Measurements from ENCODE around the gene AGER. TPM values are rescaled to one million over a fixed set of nuclear protein-coding genes. Genes with fewer than 3 reads are reported as not detected.

Gene AGER
- polyA plus RNA-seq, 1 of the 3 experiments (the other 2 are of a cell fraction), result 3.5 TPM

- H3K4me3 ChIP-seq (ENCODE audit: low read depth in 2 of 2, low read length in 1 of 2), result peak overlapping the region; percentile 84 to 99
- WGBS (ENCODE audit: low lambda C conversion rate), result 3% methylated on average over 19 of the region's 20 CpGs
- CTCF ChIA-PET, result interaction anchor here (1.4 to 1.6 kb wide), 2 partner anchors 18 to 129 kb away, joined by 4 read pairs; no protein-coding TSS in a partner anchor
These were observed 6.8 kb downstream of the AGER start for GRCh38 chr6:32177183-32177787.

GRCh38 chr6:32176476-32177182 lies 7.4 kb downstream of the AGER start:
- peak overlapping the region; percentile 81 for H3K4me2 ChIP-seq
- H3K4me3 ChIP-seq (ENCODE audit: low read depth in 2 of 2, low read length in 1 of 2), result peak overlapping the region; percentile 84 to 99
- H3K9ac ChIP-seq, result peak overlapping the region; percentile 84
- POLR2A ChIA-PET, result interaction anchor here (0.7 to 4.1 kb wide), 8 partner anchors 13 to 795 kb away, joined by 3 to 22 read pairs (median 6); partner anchors contain the start of genes ATF6B, FKBPL, GPANK1 and PBX2
- H4K20me1 ChIP-seq (ENCODE audit: insufficient read depth), result no peaks in the 10 kb centered on the region
- H3K9me3 ChIP-seq, result no peaks in the 10 kb centered on the region
- CTCF ChIA-PET, result interaction anchor here (0.7 to 1.6 kb wide), 4 partner anchors 10 to 129 kb away, joined by 3 to 4 read pairs (median 4); partner anchors contain the start of gene EGFL8
- TF ChIP-seq TAF1 (IDR thresholded peaks at IDR 0.05; ENCODE audit: borderline replicate concordance, low read depth, low read length) (no peak), SIN3A (IDR thresholded peaks at IDR 0.05; ENCODE audit: borderline replicate concordance, low read depth, low read length) (no peak), SMC3 (IDR thresholded peaks at IDR 0.05; ENCODE audit: low read depth, low read length) (no peak), USF1 (IDR thresholded peaks at IDR 0.05; ENCODE audit: borderline replicate concordance, low read depth) (peak; percentile 10; the same call in 1 of the 2 replicates), USF2 (IDR thresholded peaks at IDR 0.05; ENCODE audit: borderline replicate concordance, low read depth, low read length) (no peak), FOXM1 (IDR thresholded peaks at IDR 0.05; ENCODE audit: low read depth) (no peak)
- H3K9me2 ChIP-seq, result no peaks in the 10 kb centered on the region
- H3K36me3 ChIP-seq (replicated peaks in 1 of 2; ENCODE audit: control insufficient read depth in 1 of 2, insufficient read depth in 2 of 2, low read length in 1 of 2), result peaks cover 9 to 12% of the 10 kb centered on the region in 2 experiments
- no peak for DNase-seq
- peak overlapping the region; percentile 88 for H2AFZ ChIP-seq (ENCODE audit: low read depth)
- peaks cover 12 to 40% of the 10 kb centered on the region in 2 experiments; a peak in 3 of 4 replicates for H3K4me1 ChIP-seq (ENCODE audit: control insufficient read depth in 1 of 2, insufficient read depth in 2 of 2, low read depth in 1 of 2, low read length in 1 of 2)
- 5% methylated on average over 5 of the region's 5 CpGs for WGBS (ENCODE audit: low lambda C conversion rate)
- peaks cover 53% of the 10 kb centered on the region for H3K79me2 ChIP-seq (ENCODE audit: insufficient read depth)
- peaks cover 13% of the 10 kb centered on the region for H3F3A ChIP-seq (replicated peaks; ENCODE audit: insufficient read depth)
- H3K27ac ChIP-seq (ENCODE audit: low read depth in 2 of 2, low read length in 1 of 2), result peak overlapping the region; percentile 98 to 99
- H3K27me3 ChIP-seq (ENCODE audit: insufficient read depth), result no peaks in the 10 kb centered on the region

More at GRCh38 chr6:32177183-32177787, 6.8 kb downstream of the AGER start:
- peaks cover 9 to 12% of the 10 kb centered on the region in 2 experiments for H3K36me3 ChIP-seq (replicated peaks in 1 of 2; ENCODE audit: control insufficient read depth in 1 of 2, insufficient read depth in 2 of 2, low read length in 1 of 2)
- no peaks in the 10 kb centered on the region for H3K27me3 ChIP-seq (ENCODE audit: insufficient read depth)
- no peaks in the 10 kb centered on the region for H4K20me1 ChIP-seq (ENCODE audit: insufficient read depth)
- no peaks in the 10 kb centered on the region for H3K9me3 ChIP-seq
- peak overlapping the region; percentile 84 for H3K9ac ChIP-seq
- no peaks in the 10 kb centered on the region for H3K9me2 ChIP-seq
- POLR2A ChIA-PET, result interaction anchor here (1.3 to 4.1 kb wide), 6 partner anchors 13 to 794 kb away, joined by 5 to 22 read pairs (median 6); partner anchors contain the start of genes ATF6B, FKBPL, PBX2 and PRRT1
- TF ChIP-seq POLR2AphosphoS5 (IDR thresholded peaks at IDR 0.05; ENCODE audit: low read depth, low read length) (peak; percentile 56), TAF1 (IDR thresholded peaks at IDR 0.05; ENCODE audit: borderline replicate concordance, low read depth, low read length) (peak; percentile 49), YY1 (IDR thresholded peaks at IDR 0.05; ENCODE audit: low read depth) (peak; percentile 79), GABPA (IDR thresholded peaks at IDR 0.05; ENCODE audit: low read depth) (peak; percentile 33; the same call in 1 of the 2 replicates), SIN3A (IDR thresholded peaks at IDR 0.05; ENCODE audit: borderline replicate concordance, low read depth, low read length) (no peak; the same call in 1 of the 2 replicates), ZBTB33 (IDR thresholded peaks at IDR 0.05; ENCODE audit: borderline replicate concordance, low read depth) (no peak), RXRA (IDR thresholded peaks at IDR 0.05; ENCODE audit: borderline replicate concordance, low read depth) (no peak; the same call in 1 of the 2 replicates), CHD2 (IDR thresholded peaks at IDR 0.05; ENCODE audit: low read length, partially characterized antibody) (no peak)
- peaks cover 13% of the 10 kb centered on the region for H3F3A ChIP-seq (replicated peaks; ENCODE audit: insufficient read depth)
- peak overlapping the region; percentile 88 for H2AFZ ChIP-seq (ENCODE audit: low read depth)
- peaks cover 12 to 40% of the 10 kb centered on the region in 2 experiments; a peak in 3 of 4 replicates for H3K4me1 ChIP-seq (ENCODE audit: control insufficient read depth in 1 of 2, insufficient read depth in 2 of 2, low read depth in 1 of 2, low read length in 1 of 2)
- peak overlapping the region; percentile 98 to 99 for H3K27ac ChIP-seq (ENCODE audit: low read depth in 2 of 2, low read length in 1 of 2)
- H3K4me2 ChIP-seq, result peak overlapping the region; percentile 81
- peak; percentile 55 for DNase-seq
- H3K79me2 ChIP-seq (ENCODE audit: insufficient read depth), result peaks cover 47% of the 10 kb centered on the region
